D721Med (cell line): ENCODE measurements around the gene KLK13.

Experiments used
- DNase-seq: peaks from one replicate; pipeline ENCODE4 v3.0.0; 2011; ENCODE audit warnings: low spot score; ENCODE audit not compliant: insufficient read length
- FAIRE-seq: peaks from 2 replicates; lab custom pipeline; 2011; peaks lifted over from hg19 to GRCh38; lab: Jason Lieb, UNC
- CTCF ChIP-seq: IDR thresholded peaks from 2 replicates; pipeline ENCODE4 v1.5.1; 2012; ENCODE audit warnings: mild to moderate bottlenecking, control low read depth; ENCODE audit not compliant: insufficient read depth; ENCODE audit errors: missing control alignments

Gene KLK13

GRCh38 chr19:51024924-51025323, 40.0 kb downstream of the KLK13 start:
- no peak for DNase-seq
- FAIRE-seq: no peak
- no peak for TF ChIP-seq CTCF

GRCh38 chr19:51023946-51024345, 40.9 kb downstream of the KLK13 start:
- FAIRE-seq (no peak), DNase-seq (no peak)
- no peak for TF ChIP-seq CTCF

- FAIRE-seq: no peak
- TF ChIP-seq CTCF: no peak
- DNase-seq: no peak
Measured at GRCh38 chr19:51022526-51022925, 42.4 kb downstream of the KLK13 start.

- DNase-seq (no peak), FAIRE-seq (no peak)
- TF ChIP-seq CTCF: peak; percentile 59
Measured at GRCh38 chr19:51020988-51021651, 43.8 kb downstream of the KLK13 start.

- no peak for TF ChIP-seq CTCF
- FAIRE-seq: no peak
- DNase-seq: no peak
Measured at GRCh38 chr19:51019544-51019925, 45.4 kb downstream of the KLK13 start, which contains the start of gene KLK10. Gene KLK10 (minus strand): TSS chr19:51019709. CDS start chr19:51019130, 579 bp downstream.

- TF ChIP-seq CTCF: no peak
Measured at GRCh38 chr19:51018745-51019543, 45.9 kb downstream of the KLK13 start.

More at GRCh38 chr19:51018745-51019543, 45.9 kb downstream of the KLK13 start:
- FAIRE-seq: no peak
- no peak for DNase-seq
